GM03348 (cell line): ENCODE data around the gene WDR19.
A peak's percentile ranks its signal among the peaks of the same experiment; 100 is the strongest.
"Not testable (repeated sequence)": the region's sequence is repeated elsewhere in the genome, so short reads cannot be mapped to it uniquely, and the experiment has no call there.

Source experiments
- DNase-seq: peaks from one replicate; pipeline ENCODE4 v3.0.0; 2012; ENCODE audit warnings: low spot score

Gene WDR19

GRCh38 chr4:39233114-39233513 is 50.8 kb downstream of the WDR19 start:
- DNase-seq, result no peak

- no peak for DNase-seq
These were observed 51.5 kb downstream of the WDR19 start for GRCh38 chr4:39233783-39234182.

- DNase-seq, result no peak
These were observed 52.7 kb downstream of the WDR19 start for GRCh38 chr4:39235021-39235420.

GRCh38 chr4:39235696-39236095 is 53.4 kb downstream of the WDR19 start:
- DNase-seq, result no peak

- DNase-seq, result no peak
These were observed 54.9 kb downstream of the WDR19 start for GRCh38 chr4:39237179-39237578.

- DNase-seq, result no peak
These were observed 61.1 kb downstream of the WDR19 start for GRCh38 chr4:39243462-39243861.

- peak; percentile 52 for DNase-seq
These were observed 72.9 kb downstream of the WDR19 start for GRCh38 chr4:39255266-39255665.

- no peak for DNase-seq
These were observed 73.5 kb downstream of the WDR19 start for GRCh38 chr4:39255871-39256270.

- no peak for DNase-seq
These were observed 74.1 kb downstream of the WDR19 start for GRCh38 chr4:39256436-39256835.

- DNase-seq, result peak; percentile 16
These were observed 77.4 kb downstream of the WDR19 start for GRCh38 chr4:39259571-39260330.

- DNase-seq, result no peak
These were observed 81.6 kb downstream of the WDR19 start for GRCh38 chr4:39263895-39264294.

GRCh38 chr4:39274503-39274902 is 92.2 kb downstream of the WDR19 start:
- no peak for DNase-seq

GRCh38 chr4:39277661-39278060 is 95.3 kb downstream of the WDR19 start:
- not testable (repeated sequence) for DNase-seq

- no peak for DNase-seq
These were observed 96.1 kb downstream of the WDR19 start for GRCh38 chr4:39278476-39278875.

- no peak for DNase-seq
These were observed 97.1 kb downstream of the WDR19 start for GRCh38 chr4:39279416-39279815.

GRCh38 chr4:39280770-39281169 is 98.4 kb downstream of the WDR19 start:
- DNase-seq, result no peak

GRCh38 chr4:39285111-39285795 is 102.9 kb downstream of the WDR19 start:
- no peak for DNase-seq

- DNase-seq, result no peak
These were observed 103.5 kb downstream of the WDR19 start for GRCh38 chr4:39285853-39286252.

- no peak for DNase-seq
These were observed 103.9 kb downstream of the WDR19 start for GRCh38 chr4:39286263-39286662.

GRCh38 chr4:39287223-39287622 is 104.9 kb downstream of the WDR19 start:
- no peak for DNase-seq

GRCh38 chr4:39291686-39292085 is 109.4 kb downstream of the WDR19 start:
- DNase-seq, result no peak

- DNase-seq, result not testable (repeated sequence)
These were observed 110.1 kb downstream of the WDR19 start for GRCh38 chr4:39292433-39292832.

GRCh38 chr4:39295784-39296183 is 113.5 kb downstream of the WDR19 start:
- no peak for DNase-seq

GRCh38 chr4:39302901-39303300 is 120.6 kb downstream of the WDR19 start:
- no peak for DNase-seq
